ENCODE data around the gene DNAJC21.

- TF ChIP-seq, protein P1, sequence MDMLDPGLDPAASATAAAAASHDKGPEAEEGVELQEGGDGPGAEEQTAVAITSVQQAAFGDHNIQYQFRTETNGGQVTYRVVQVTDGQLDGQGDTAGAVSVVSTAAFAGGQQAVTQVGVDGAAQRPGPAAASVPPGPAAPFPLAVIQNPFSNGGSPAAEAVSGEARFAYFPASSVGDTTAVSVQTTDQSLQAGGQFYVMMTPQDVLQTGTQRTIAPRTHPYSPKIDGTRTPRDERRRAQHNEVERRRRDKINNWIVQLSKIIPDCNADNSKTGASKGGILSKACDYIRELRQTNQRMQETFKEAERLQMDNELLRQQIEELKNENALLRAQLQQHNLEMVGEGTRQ (IDR thresholded peaks at IDR 0.05; ENCODE audit: low read depth, low read length) = no peak
- TF ChIP-seq RCOR1 (IDR thresholded peaks at IDR 0.05; ENCODE audit: insufficient replicate concordance, low read length) (no peak), POLR2A (IDR thresholded peaks at IDR 0.05; ENCODE audit: low read depth, low read length) (no peak), NFE2L2 (IDR thresholded peaks at IDR 0.05; ENCODE audit: low read depth, low read length) (no peak), RFX5 (IDR thresholded peaks at IDR 0.05; ENCODE audit: low read depth, low read length) (no peak), CEBPB (IDR thresholded peaks at IDR 0.05; ENCODE audit: low read depth, low read length) (no peak), MAFK (IDR thresholded peaks at IDR 0.05; ENCODE audit: low read depth, low read length) (no peak), RAD21 (IDR thresholded peaks at IDR 0.05; ENCODE audit: low read length) (no peak)
- TF ChIP-seq, protein P2, sequence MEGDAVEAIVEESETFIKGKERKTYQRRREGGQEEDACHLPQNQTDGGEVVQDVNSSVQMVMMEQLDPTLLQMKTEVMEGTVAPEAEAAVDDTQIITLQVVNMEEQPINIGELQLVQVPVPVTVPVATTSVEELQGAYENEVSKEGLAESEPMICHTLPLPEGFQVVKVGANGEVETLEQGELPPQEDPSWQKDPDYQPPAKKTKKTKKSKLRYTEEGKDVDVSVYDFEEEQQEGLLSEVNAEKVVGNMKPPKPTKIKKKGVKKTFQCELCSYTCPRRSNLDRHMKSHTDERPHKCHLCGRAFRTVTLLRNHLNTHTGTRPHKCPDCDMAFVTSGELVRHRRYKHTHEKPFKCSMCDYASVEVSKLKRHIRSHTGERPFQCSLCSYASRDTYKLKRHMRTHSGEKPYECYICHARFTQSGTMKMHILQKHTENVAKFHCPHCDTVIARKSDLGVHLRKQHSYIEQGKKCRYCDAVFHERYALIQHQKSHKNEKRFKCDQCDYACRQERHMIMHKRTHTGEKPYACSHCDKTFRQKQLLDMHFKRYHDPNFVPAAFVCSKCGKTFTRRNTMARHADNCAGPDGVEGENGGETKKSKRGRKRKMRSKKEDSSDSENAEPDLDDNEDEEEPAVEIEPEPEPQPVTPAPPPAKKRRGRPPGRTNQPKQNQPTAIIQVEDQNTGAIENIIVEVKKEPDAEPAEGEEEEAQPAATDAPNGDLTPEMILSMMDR (conservative IDR thresholded peaks at IDR 0.05; ENCODE audit: low read depth, low read length) = no peak
- TF ChIP-seq, protein P3, sequence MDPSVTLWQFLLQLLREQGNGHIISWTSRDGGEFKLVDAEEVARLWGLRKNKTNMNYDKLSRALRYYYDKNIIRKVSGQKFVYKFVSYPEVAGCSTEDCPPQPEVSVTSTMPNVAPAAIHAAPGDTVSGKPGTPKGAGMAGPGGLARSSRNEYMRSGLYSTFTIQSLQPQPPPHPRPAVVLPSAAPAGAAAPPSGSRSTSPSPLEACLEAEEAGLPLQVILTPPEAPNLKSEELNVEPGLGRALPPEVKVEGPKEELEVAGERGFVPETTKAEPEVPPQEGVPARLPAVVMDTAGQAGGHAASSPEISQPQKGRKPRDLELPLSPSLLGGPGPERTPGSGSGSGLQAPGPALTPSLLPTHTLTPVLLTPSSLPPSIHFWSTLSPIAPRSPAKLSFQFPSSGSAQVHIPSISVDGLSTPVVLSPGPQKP (IDR thresholded peaks at IDR 0.05; ENCODE audit: borderline replicate concordance, low read depth, low read length) = no peak
Observed at GRCh38 chr5:34900652-34901051, 28.7 kb upstream of the DNAJC21 start.

All from IMR-90 (cell line).